OCI-LY1 (cell line): Measurements from ENCODE around the gene NKD1.

ENCODE experiments used
- CTCF ChIP-seq: fragments of 200-600 bp; sonication (generic), shearing (Covaris generic); IDR thresholded peaks from 2 replicates; pipeline ENCODE4 v1.5.1; 2017; ENCODE audit warnings: mild to moderate bottlenecking, antibody characterized with exemption, low read length, moderate library complexity, mixed read lengths
- EZH2 ChIP-seq: fragments of 200-600 bp; sonication (generic), shearing (Covaris generic); IDR thresholded peaks from 2 replicates; pipeline ENCODE4 v1.8.0; 2017; ENCODE audit warnings: borderline replicate concordance, mixed run types, mild to moderate bottlenecking, antibody characterized with exemption, low read length, moderate library complexity, mixed read lengths

- no peak for TF ChIP-seq CTCF
- TF ChIP-seq EZH2 = no peak
Observed at GRCh38 chr16:50567651-50568050, 19.5 kb downstream of the NKD1 start.
